Upper lobe of right lung (tissue), 1 donor: ENCODE results near the gene VWA8. TPM values are rescaled to one million over a fixed set of nuclear protein-coding genes. Genes with fewer than 3 reads are reported as not detected.
"Not testable (repeated sequence)": the region's sequence is repeated elsewhere in the genome, so short reads cannot be mapped to it uniquely, and the experiment has no call there.

Source experiments
- ATAC-seq: fragments of 200-7000 bp; cut with Tn5 transposase; one replicate; pipeline ENCODE4 v1.9.1; 2020; ENCODE audit warnings: mild to moderate bottlenecking, moderate library complexity
- DNase-seq: peaks from one replicate; pipeline ENCODE4 v3.0.0-alpha.2; 2020
- H3K27ac ChIP-seq: fragments of 200-600 bp; one replicate; pipeline ENCODE4 v1.8.0; 2022
- H3K27me3 ChIP-seq: fragments of 200-600 bp; one replicate; pipeline ENCODE4 v1.8.0; 2022; ENCODE audit warnings: mild to moderate bottlenecking
- H3K36me3 ChIP-seq: fragments of 200-600 bp; one replicate; pipeline ENCODE4 v1.8.0; 2022
- H3K4me1 ChIP-seq: fragments of 200-600 bp; one replicate; pipeline ENCODE4 v1.8.0; 2022
- H3K4me3 ChIP-seq: fragments of 200-600 bp; one replicate; pipeline ENCODE4 v1.8.0; 2022; ENCODE audit warnings: mild to moderate bottlenecking
- H3K9me3 ChIP-seq: fragments of 200-600 bp; one replicate; pipeline ENCODE4 v1.8.0; 2022
- intact Hi-C: fragments of 100-400 bp; cut with DNase I; formaldehyde crosslinking; loops from one replicate; pipeline ENCODE4 v1.11.0; 2022
- total RNA-seq: library from RNA; stranded (reverse); fragmentation: NEBNext Ultra II Directional; extraction: Animal tissue kit (Norgen Biotek cat#: 25700); gene quantifications from one replicate; pipeline ENCODE4 v1.2.1, GENCODE V29; 2021
- TF ChIP-seq, protein P1 (sequence below): fragments of 200-600 bp; IDR thresholded peaks from one replicate; pipeline ENCODE4 v1.8.0; 2022; ENCODE audit warnings: antibody characterized with exemption
- donor health status: DM: no; HTN: yes; CAD: no; lungs with severe emphysema.

The VWA8 gene
- total RNA-seq, 1 donor from 2014 or later = 20.6 TPM

DNA sequence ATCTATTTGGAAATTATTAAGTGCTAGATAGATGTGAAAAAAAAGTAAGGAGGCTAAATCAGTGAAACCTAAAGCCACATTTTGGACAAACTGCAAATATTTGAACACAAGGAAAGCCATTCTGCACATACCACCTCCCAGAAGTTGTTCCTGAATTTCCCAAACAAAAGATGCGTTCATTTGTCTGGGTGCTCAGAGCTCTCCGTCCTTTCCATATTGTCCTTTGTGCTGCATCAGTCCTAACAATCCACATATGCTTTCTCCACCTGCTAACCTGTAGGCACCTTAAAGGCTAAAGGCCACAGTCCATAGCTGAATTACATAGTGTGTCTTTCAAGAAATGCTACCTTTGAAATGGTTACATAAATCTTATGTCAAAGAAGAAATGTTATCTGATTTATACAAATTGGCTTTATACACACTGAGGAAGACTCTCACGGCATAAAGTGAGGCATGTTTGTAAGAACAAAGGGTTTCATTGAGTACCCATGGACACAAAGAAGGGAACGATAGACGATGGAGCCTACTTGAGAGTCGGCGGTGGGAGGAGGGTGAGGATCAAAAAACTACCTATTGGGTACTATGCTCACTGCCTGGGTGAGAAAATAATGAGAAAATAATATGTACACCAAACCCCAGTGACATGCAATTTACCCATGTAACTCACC, 321.5 kb downstream of the VWA8 start:
- Histone ChIP-seq H3K4me1 (peaks cover 28% of the 10 kb centered on the region), H3K4me3 (no peak overlapping the region), H3K27ac (peak overlapping the region; percentile 61), H3K9me3 (no peaks in the 10 kb centered on the region), H3K36me3 (no peaks in the 10 kb centered on the region), H3K27me3 (no peaks in the 10 kb centered on the region)
- TF ChIP-seq, protein P1, sequence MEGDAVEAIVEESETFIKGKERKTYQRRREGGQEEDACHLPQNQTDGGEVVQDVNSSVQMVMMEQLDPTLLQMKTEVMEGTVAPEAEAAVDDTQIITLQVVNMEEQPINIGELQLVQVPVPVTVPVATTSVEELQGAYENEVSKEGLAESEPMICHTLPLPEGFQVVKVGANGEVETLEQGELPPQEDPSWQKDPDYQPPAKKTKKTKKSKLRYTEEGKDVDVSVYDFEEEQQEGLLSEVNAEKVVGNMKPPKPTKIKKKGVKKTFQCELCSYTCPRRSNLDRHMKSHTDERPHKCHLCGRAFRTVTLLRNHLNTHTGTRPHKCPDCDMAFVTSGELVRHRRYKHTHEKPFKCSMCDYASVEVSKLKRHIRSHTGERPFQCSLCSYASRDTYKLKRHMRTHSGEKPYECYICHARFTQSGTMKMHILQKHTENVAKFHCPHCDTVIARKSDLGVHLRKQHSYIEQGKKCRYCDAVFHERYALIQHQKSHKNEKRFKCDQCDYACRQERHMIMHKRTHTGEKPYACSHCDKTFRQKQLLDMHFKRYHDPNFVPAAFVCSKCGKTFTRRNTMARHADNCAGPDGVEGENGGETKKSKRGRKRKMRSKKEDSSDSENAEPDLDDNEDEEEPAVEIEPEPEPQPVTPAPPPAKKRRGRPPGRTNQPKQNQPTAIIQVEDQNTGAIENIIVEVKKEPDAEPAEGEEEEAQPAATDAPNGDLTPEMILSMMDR = no peak
- DNase-seq (no peak), ATAC-seq (no peak)
- intact Hi-C loops = no loop called here

GRCh38 chr13:41637586-41637985, 323.3 kb downstream of the VWA8 start:
- H3K9me3 ChIP-seq = no peaks in the 10 kb centered on the region
- no peak overlapping the region for H3K4me3 ChIP-seq
- ATAC-seq = no peak
- H3K27me3 ChIP-seq = no peaks in the 10 kb centered on the region
- peaks cover 16% of the 10 kb centered on the region for H3K4me1 ChIP-seq
- intact Hi-C loops = no loop called here
- no peaks in the 10 kb centered on the region for H3K36me3 ChIP-seq
- DNase-seq = no peak
- no peak overlapping the region for H3K27ac ChIP-seq
- TF ChIP-seq, protein P1 = no peak

DNA sequence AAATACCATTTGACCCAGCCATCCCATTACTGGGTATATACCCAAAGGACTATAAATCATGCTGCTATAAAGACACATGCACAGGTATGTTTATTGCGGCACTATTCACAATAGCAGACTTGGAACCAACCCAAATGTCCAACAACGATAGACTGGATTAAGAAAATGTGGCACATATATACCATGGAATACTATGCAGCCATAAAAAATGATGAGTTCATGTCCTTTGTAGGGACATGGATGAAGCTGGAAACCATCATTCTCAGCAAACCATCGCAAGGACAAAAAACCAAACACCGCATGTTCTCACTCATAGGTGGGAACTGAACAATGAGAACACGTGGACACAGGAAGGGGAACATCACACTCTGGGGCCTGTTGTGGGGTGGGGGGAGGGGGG, 323.9 kb downstream of the VWA8 start:
- H3K27ac ChIP-seq, H3K9me3 ChIP-seq, H3K27me3 ChIP-seq, ATAC-seq, intact Hi-C loops, H3K36me3 ChIP-seq, H3K4me3 ChIP-seq, DNase-seq: not testable (repeated sequence)
- peaks cover 16% of the 10 kb centered on the region for H3K4me1 ChIP-seq

GRCh38 chr13:41636590-41636989, 324.3 kb downstream of the VWA8 start:
- ATAC-seq, H3K27me3 ChIP-seq, DNase-seq, H3K9me3 ChIP-seq, H3K4me3 ChIP-seq, H3K27ac ChIP-seq, H3K36me3 ChIP-seq, intact Hi-C loops: not testable (repeated sequence)
- H3K4me1 ChIP-seq = peaks cover 16% of the 10 kb centered on the region

DNA sequence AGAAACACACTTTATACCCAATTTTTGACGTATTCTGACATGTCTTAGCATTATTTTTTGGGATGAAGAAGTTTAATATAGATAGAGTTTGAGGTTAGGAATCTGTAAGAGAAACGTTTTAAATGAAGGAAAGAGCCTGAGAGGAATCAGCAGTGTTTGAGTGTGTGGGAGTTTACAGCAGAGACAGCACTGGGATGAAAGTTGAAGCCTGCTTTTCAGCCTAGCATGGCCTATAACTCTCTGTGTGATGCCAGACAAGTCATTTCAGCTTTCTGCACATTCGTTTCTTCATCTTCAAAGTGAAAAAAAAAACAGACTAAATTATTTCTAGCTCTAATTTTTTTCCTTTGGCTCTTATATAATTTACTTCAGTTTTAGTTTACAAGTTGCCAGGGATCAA, 326.5 kb downstream of the VWA8 start:
- TF ChIP-seq, protein P1 = no peak
- H3K27ac ChIP-seq = no peak overlapping the region
- DNase-seq (no peak), ATAC-seq (no peak)
- H3K4me1 ChIP-seq = peaks cover 8% of the 10 kb centered on the region
- H3K4me3 ChIP-seq = no peak overlapping the region
- H3K27me3 ChIP-seq = no peaks in the 10 kb centered on the region
- no peaks in the 10 kb centered on the region for H3K9me3 ChIP-seq
- intact Hi-C loops = no loop called here
- no peaks in the 10 kb centered on the region for H3K36me3 ChIP-seq

GRCh38 chr13:41633776-41634175, 327.1 kb downstream of the VWA8 start:
- Histone ChIP-seq H3K4me1 (peaks cover 7% of the 10 kb centered on the region), H3K4me3 (no peak overlapping the region), H3K27me3 (no peaks in the 10 kb centered on the region), H3K36me3 (no peaks in the 10 kb centered on the region), H3K9me3 (no peaks in the 10 kb centered on the region), H3K27ac (no peak overlapping the region)
- ATAC-seq = no peak
- intact Hi-C loops = no loop called here
- no peak for DNase-seq
- TF ChIP-seq, protein P1 = no peak
